ENCODE measurements around the gene GNG7. TPM values are rescaled to one million over a fixed set of nuclear protein-coding genes. Genes with fewer than 3 reads are reported as not detected.
A peak's percentile ranks its signal among the peaks of the same experiment; 100 is the strongest.
"Not testable (repeated sequence)": the region's sequence is repeated elsewhere in the genome, so short reads cannot be mapped to it uniquely, and the experiment has no call there.

The GNG7 gene
- total RNA-seq, 1 experiment from 2014 or later = 1.1 TPM

DNA sequence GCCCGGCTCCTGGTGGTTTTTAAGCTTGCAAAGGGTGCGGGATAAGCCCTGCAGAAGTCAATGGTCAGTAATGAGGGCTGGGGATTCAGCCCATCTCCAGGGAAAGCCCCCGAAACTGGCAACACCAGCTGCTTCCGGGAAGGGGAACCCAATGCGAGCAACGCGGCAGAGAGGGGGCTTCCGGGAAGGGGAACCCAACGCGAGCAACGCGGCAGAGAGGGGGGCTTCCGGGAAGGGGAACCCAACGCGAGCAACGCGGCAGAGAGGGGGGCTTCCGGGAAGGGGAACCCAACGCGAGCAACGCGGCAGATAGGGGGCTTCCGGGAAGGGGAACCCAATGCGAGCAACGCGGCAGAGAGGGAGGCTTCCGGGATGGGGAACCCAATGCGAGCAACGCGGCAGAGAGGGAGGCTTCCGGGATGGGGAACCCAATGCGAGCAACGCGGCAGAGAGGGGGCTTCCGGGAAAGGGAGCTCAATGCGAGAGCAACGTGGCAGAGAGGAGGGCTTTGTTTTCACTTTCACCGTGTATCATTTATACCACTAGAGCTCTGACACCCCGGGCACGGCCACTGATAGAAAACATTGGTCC is 80.0 kb downstream of the GNG7 start:
- not testable (repeated sequence) for DNase-seq (ENCODE audit: low spot score)

DNA sequence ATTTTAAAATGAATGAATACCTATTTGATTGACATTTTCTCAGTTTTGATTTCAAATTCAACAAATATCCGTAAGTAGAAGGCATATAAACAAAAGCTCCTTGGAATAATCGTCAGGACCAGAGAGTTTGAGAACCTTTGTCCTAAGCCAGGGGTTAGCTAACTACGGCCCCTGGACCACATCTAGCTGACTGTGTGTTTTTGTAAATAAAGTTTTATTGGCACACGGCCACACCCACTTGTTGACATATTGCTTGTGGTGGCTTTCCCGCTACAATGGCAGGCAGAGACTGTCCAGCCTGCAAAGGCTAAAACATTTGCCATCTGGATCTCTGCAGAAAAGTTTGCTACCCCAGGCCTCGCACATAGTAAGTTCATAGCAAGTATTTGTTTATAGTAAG is 83.4 kb downstream of the GNG7 start:
- DNase-seq (ENCODE audit: low spot score) = peak; percentile 46

DNA sequence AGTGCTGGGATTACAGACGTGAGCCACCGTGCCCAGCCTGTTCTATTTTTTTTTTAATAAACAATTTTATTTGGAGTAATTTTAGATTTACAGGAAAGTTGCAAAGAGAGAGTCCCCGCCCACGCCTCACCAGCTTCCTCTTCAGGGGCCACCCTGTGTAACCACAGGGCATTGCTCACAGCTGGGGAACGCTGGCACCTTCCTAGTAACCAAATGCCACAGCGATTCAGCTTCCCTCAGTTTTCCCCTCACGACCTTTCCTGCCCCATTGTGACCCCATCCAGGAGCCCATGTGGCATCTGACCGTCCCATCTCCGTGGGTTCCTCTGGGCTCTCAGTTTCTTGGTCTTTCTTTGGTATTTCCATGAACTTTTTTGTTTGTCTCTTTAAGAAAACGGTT is 83.9 kb downstream of the GNG7 start:
- peak; percentile 94 for DNase-seq (ENCODE audit: low spot score)

DNA sequence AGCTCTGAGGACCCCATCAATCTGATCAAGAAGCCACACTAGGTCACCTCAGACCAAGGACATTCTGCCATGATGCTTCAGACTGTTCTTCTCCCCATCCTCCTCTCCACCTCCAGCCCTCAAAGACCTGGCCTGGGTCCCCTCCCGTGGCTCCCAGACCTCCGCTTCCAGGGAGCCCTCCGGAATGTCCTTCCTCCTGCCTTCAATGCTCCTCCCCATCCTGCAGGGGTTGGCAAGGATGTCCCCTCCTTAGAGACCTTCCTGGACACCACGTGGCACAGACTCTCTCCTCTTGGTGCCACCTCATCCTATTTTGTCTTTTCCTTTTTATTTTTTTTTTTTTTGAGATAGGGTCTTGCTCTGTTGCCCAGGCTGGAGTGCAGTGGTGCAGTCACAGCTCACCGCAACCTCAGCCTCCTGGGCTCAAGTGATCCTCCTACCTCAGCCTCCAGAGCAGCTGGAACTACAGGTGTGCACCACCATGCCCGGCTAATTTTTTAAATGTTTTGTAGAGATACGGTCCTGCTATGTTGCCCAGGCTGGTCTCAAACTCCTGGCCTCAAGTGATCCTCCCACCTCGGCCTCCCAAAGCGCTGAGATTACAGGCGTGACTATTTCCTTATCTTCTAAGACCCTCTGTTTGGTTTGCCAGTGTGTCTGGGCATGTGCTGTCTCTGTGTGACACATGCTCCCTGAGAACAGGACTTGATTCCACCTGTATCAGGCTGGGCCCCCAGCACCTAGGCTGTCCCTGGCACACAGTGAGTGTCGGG is 84.9 kb downstream of the GNG7 start:
- DNase-seq (ENCODE audit: low spot score) = no peak

DNA sequence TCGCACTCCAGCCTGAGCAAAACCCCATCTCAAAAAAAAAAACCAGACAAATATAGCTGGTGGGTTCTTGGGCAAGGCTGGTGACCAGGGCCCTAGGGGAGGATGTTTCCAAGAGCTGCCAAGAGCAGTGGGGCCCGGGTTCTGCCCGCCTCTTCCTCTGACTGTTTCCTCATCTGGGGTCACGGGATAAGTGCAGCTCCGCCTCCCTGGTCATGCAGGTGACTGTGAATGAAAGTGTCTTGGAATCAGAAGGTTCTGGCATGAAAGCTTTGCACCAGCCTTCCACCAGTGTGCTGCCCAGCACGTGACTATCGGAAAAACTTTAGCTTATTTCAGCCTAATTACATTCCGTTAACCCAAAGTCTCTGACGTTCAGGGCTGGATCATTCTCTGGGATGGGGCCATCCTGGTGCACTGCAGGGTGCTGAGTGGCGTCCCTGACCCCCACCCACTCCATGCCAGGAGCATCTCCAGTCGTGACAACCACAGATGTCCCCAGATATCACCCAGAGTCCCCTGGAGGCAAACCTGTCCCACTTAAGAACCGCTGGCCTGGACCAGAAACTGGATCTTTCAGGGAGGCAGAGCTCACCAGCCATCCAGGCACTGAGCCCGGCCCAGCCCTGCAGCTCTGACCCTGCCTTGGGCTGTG is 85.6 kb downstream of the GNG7 start:
- DNase-seq (ENCODE audit: low spot score) = peak; percentile 33

DNA sequence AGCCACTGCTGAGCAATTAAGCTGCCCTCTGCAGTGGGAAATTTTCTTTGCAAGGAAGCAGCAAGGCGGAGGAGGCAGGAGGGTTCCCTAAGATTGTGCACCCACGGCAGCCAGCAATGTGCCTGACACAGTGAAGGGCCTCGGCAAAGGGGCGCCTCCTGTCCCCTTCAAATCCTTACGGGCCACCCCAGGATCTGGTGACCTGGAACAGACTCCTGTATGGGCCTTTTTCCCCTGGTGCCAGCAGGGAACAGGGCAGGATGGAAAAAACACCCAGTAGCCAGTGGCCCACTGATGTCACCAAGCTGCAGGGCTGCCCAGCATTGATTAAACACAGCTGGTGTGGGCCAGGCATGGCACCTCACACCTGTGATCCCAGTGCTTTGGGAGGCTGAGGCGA is 86.7 kb downstream of the GNG7 start:
- DNase-seq (ENCODE audit: low spot score) = no peak

DNA sequence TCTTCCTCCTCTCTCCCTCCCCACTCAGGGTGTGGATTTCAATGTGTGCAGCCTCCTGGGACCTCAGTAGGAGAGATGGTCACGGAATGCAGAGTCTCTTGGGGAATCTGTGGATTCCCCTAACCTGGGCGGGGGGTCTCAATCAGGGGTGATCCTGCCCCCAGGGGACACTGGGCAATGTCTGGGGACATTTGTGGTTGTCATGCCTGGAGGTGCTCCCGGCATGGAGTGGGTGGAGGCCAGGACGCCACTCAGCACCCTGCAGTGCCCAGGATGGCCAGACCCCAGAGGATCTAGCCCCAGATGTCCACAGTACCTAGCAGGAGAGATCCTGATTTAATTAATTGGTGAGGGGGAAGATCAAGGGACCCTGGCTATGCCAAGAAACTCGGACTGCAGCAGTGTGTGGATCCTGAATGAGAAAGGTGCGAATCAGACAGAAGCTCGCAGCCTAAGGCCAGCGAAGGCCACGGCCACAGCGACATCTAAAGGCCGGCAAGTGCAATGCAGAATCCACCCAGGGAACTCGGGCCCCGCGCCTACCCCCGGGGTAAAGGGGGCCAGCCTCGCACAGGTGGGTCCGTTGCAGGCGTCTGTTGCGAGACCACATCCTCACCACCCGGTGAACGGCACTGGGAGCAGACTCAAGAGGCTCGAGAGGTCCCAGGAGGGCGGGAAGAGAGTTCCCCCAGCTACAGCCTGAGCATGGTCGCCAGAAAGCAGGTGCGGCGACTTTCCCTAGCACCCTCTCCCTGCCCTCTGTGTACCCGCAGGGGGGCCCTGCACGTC is 88.8 kb downstream of the GNG7 start:
- no peak for DNase-seq (ENCODE audit: low spot score)

DNA sequence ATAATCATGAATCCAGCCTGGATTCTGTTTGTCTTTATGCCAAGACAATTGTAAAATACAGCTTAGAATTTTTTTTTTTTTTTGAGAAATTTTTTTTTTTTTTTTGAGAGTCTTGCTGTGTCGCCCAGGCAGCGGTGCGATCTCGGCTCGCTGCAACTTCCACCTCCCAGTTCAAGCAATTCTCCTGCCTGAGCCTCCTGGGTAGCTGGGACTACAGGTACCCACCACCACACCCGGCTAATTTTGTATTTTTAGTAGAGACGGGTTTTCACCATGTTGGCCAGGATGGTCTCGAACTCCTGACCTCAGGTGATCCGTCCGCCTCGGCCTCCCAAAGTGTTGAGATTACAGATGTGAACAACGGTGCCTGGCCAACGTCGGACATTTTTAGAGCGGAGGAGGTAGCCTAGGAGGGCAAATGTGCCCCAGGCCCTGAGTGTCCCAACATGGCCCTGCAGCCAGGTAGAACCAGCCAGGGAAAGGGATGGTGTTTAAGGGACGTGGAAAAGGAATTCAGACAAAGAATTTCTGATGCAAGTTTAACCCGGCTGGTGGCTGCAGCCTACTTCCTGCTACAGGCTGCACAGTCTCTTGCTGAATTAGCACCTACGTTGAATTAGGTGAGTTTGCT is 89.8 kb downstream of the GNG7 start:
- DNase-seq (ENCODE audit: low spot score) = no peak

DNA sequence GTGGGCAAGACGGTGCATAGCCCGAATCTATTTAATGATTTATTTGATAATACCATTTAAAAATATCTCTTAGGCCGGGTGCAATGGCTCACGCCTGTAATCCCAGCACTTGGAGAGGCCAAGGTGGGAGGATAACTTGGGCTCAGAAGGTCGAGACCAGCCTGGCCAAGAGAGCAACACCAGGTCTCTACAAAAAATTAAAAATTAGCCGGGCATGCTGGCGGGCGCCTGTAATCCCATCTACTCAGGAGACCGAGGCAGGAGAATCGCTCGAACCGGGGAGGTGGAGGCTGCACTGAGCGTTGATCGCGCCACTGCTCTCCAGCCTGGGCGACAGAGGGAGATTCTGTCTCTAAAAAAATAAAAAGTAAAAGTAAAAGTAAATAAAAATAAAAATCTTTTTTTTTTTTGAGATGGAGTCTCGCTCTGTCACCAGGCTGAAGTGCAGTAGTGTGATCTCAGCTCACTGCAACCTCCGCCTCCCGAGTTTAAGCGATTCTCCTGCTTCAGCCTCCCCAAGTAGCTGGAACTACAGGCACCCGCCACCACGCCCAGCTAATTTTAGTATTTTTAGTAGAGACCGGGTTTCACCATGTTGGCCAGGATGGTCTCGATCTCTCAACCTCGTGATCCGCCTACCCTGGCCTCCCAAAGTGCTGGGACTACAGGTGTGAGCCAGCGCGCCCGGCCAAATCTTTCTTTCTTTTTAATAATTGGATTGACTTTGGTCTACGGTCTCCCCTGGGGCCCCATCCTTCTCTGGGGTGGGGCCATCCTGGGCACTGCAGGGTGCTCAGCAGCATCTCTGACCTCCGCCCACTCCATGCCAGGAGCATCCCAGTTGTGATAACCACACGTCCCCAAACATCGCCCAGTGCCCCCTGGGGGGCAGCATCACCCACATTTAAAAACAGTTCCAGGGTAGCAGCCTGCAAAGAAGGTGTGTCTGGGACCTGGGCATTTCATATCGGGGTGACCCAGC is 90.7 kb downstream of the GNG7 start:
- peak; percentile 31 for DNase-seq (ENCODE audit: low spot score)

DNA sequence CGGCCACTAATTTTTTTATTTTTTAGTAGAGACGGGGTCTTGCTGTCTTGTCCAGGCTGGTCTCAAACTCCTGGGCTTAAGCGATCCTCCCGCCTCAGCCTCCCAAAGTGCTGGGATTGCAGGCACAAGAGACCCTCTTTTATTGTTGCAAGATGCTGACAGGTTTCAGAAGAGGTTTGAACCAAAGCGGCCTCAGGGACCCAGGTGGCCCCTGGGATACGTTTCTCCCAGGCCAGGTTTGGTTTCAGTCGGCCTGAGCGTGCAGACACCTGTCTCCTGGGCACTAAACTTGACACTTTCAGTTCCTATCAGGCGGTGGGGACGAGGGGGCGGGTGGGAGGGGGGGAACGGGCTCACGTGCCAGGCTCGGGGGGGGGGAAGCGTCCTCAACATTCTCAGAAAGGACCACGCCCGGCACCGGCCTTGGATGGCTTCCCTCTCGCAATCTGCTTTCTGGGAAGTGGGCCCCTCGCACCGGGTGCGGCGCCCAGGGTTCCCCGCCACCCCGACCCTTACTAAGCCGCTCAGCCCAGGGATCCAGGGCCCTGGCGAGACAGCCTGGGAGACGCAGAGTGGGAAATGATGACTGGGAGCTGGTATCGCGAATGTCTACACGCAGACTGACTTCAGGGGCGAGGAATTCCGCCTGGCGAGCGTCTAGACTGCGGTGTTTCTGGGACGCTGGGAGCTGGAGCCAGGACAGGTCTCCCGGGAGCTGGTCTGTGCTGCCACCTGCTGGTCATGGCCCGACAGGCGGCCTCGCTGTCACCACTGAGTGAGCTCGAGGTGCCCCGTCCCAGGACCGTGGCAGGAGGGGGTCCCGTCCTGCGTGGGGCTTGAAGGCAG is 91.6 kb downstream of the GNG7 start:
- peak; percentile 95 for DNase-seq (ENCODE audit: low spot score)

DNA sequence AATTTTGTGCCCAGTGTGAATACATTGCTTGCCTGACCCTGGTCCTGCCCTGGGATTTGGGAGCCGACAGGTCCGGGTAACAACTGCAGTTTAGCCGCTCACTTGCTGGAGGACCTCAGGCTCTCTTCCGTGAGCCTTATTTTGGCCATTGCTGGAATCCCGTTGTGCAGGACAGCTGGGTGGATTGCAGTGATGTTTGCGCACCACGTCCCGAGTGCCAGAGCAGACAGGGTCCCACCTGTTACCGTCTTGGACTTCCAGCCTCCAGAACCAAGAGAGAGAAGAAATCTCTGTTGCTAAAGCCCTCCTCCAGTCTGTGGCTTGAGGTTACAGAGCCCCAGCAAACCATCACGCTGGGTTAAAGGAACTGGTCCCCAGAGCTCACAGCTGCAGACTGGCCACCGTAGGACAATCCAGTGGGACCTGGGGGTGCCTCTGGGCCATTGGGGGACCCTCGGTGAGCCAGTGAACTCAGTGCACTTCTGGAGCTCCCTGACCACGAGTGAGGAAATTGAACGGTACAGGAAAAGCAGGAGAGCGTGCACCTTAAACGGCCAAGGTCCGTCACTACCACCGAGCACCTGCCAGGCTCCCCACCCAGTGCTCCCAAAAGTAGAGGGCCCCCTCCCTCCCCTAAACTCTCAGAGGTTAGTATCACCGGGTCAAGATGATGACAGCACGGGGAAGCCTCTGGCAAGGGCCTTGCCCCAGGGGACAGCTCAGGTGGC is 92.9 kb downstream of the GNG7 start:
- no peak for DNase-seq (ENCODE audit: low spot score)

DNA sequence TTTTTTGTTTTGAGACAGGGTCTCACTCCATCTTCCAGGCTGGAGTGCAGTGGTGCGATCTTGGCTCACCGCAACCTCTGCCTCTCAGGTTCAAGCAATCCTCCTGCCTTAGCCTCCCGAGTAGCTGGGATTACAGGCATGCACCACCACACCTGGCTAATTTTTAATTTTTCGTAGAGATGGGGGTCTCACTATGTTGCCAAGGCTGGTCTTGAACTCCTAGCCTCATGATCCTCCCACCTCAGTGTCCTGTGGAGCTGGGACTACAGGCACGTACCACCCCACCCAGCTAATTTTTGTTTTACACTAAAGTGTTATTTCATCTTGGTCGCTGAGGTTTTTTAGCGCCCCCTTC is 93.5 kb downstream of the GNG7 start:
- not testable (repeated sequence) for DNase-seq (ENCODE audit: low spot score)

DNA sequence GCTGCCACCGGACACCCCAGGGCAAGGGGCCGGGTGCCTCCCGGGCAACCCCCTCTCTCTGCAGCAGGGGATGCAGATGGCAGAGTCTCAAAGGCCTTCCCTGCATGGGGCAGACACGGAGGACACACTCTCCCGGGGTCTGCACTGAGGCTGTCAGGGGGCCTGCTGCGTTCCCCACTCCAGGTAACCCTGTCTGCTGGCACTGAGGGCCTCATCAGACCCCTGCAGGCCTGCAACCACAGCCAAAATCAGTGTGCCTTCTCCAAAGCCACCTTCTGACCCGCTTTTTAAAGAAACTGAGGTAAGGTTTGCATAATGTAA is 93.9 kb downstream of the GNG7 start:
- no peak for DNase-seq (ENCODE audit: low spot score)

DNA sequence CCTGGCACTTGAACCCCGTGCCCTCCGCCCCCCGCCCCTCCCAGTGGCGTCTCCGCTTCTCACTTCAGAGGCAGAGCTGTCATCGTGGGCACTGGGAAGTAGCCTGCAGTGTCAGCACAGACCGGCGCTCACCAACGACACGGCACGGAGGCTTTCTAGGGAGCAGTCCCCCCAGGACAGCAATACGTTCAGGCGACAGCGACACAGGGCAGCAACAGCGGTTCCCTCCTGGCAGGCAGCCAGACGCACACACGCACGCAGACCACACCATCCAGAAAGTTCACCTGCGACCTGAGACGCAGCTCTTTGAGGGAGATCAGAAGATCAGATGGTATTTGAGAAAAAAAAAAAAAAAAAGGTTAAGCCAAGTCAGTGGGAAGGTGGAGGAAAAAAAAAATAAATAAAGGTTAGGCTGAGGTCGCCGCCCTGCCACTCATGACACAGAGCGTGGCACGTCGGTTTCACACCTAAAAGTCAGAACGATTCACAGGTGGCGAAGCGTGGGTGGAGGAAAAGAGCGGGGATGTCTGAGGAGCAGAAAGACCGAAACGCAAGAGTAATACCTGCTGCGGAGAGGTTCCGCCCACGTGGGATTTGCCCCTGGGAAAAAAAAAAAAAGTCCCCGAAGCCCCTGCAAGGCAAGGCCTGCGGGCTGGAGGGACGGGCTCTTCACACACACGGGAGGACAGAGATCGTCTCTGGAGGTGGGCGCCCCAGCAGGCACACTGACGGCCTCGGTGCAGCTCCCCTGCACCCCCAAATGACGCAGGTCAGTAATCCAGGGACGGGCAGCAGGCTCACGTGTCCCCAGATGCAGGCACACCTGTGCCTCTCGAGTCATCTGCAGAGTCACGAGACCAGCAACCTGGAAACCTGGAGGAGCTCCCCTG is 94.5 kb downstream of the GNG7 start:
- no peak for DNase-seq (ENCODE audit: low spot score)

DNA sequence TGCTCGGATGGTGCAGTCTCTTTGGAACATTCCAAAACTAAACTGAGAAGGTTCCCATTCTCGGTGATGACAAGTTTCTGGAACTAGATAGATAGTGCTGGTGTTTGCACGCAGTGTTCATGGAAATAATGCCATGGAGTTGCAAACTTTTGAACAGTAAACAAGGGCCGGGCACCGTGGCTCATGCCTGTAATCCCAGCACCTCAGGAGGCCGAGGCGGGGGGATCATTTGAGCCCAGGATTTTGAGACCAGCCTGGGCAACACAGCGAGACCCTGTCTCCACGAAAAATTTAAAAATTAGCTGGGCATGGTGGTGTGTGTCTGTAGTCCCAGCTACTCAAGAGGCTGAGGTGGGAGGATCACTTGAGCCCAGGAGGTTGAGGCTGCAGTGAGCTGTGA is 95.7 kb downstream of the GNG7 start:
- not testable (repeated sequence) for DNase-seq (ENCODE audit: low spot score)

DNA sequence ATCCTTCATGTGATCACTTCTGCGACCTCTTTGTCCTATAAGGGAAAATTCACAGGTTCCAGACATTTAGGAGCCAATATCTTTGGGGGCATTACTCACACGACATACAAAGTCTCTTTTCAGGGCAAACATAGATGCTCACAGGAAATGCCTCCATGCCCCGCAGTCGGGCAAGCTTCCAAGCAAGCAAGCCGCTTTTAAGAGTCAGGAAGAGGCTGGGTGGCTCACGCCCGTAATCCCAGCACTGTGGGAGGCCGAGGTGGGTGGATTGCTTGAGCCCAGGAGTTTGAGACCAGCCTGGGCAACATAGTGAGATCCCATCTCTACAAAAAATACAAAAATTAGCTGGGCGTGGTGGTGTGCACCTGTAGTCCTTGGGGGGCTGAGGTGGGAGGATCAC is 96.6 kb downstream of the GNG7 start:
- DNase-seq (ENCODE audit: low spot score) = peak; percentile 79

DNA sequence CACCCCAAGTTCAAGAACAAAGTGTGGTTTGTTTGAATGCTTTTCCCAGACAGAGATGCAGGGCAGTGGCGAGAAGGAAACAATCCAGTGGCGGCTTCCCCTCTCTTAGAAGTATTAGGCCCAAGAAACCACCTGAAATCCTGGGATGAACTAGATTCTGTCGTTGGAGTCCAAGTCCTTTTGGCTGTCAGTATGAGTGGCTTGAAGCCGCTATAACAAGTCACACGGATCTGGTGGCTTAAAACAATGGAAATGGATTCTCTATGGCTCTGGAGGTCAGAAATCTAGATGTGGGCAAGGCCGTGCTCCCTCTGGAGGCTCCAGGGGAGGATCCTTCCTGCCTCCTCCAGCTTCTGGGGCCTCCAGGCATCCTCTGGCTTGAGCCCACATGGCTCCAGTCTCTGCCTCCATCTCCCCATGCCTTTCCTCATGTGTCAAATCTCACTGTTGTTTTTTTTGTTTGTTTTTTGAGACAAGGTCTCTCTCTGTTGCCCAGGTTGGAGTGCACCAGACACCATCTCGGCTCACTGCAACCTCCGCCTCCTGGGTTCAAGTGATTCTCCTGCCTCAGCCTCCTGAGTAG is 97.7 kb downstream of the GNG7 start:
- no peak for DNase-seq (ENCODE audit: low spot score)

DNA sequence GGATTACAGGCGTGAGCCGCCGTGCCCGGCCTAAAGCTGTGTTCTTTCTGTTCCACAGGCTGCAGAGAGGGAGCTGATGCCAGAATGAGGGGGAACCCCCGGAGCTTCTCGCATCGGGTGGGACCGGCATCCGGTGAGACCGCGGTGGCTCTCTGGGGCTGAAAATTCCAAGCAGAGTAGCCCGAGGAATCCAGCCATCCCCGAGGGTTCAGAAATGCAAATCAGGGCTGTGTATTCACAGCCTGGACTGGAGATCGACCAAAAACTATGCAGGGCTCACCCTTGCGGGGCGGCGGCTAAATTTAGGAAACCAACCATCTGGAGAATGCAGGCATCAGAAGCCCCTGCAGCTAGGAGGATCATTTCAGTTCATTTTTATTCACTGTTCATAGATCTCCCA is 99.2 kb downstream of the GNG7 start:
- DNase-seq (ENCODE audit: low spot score) = peak; percentile 77

All from A172 (cell line).